ENCODE data around the gene PLCB1.

The PLCB1 gene

DNA sequence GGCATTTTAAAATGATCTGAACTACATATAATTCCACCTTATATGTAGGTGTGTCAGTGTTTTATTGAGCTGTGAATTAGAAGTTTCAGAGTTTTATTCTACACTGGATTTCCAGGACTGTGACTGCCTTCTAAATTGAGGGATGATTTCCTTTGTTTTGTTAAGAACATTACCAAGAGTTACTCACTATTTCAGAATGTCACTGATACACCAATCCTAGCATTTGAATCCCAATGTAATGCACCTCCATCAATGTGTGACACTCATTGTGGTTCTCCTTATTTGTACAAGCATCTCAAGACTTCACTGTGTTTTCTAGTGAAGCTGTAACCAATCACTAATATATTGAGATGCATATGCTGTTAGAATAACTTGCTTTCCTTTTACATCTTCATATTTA lies 86.8 kb downstream of the PLCB1 start:
- no peak overlapping the region for H4K8ac ChIP-seq (ENCODE audit: low read depth, low read length)
- no peak for DNase-seq
- no peak overlapping the region for H3K4ac ChIP-seq (ENCODE audit: low read depth, low read length)
- H3K27ac ChIP-seq (ENCODE audit: low read depth, low read length) = no peak overlapping the region
- no peak overlapping the region for H4K91ac ChIP-seq (ENCODE audit: low read depth, low read length)
- no peak overlapping the region for H3K18ac ChIP-seq (ENCODE audit: low read length)
- no peaks in the 10 kb centered on the region for H3K9me3 ChIP-seq (ENCODE audit: insufficient read depth, low read depth, low read length)
- H2BK120ac ChIP-seq (ENCODE audit: insufficient read depth, low read length, poor library complexity) = no peak overlapping the region
- H3K4me1 ChIP-seq (ENCODE audit: control insufficient read depth in 1 of 2, insufficient read depth in 2 of 2, low read length in 2 of 2) = no peaks in the 10 kb centered on the region
- H3K36me3 ChIP-seq (ENCODE audit: control insufficient read depth in 1 of 2, insufficient read depth in 2 of 2, low read length in 2 of 2) = no peaks in the 10 kb centered on the region
- H3K4me3 ChIP-seq (ENCODE audit: low read depth, low read length) = no peak overlapping the region
- H4K12ac ChIP-seq (ENCODE audit: low read depth, low read length) = no peak overlapping the region
- no peak overlapping the region for H2AFZ ChIP-seq (ENCODE audit: insufficient read depth, low read length, poor library complexity)
- H3K27me3 ChIP-seq (ENCODE audit: insufficient read depth, low read length) = no peaks in the 10 kb centered on the region
- no peak overlapping the region for H3K9ac ChIP-seq (ENCODE audit: low read length)
- H3K4me2 ChIP-seq (ENCODE audit: low read length) = no peak overlapping the region
- no peak overlapping the region for H2BK5ac ChIP-seq (ENCODE audit: low read depth, low read length, poor library complexity)
- no peak overlapping the region for H3K14ac ChIP-seq (ENCODE audit: low read length)
- H2BK12ac ChIP-seq (ENCODE audit: low read length) = no peak overlapping the region
- H3K79me2 ChIP-seq (ENCODE audit: control insufficient read depth, insufficient read depth, low read length, poor library complexity) = no peaks in the 10 kb centered on the region
- H2AK5ac ChIP-seq (ENCODE audit: low read length) = no peak overlapping the region
- no peak overlapping the region for H3K23ac ChIP-seq (ENCODE audit: low read length)
- no peaks in the 10 kb centered on the region for H3K79me1 ChIP-seq (ENCODE audit: low read length)

- WGBS (ENCODE audit: extremely low coverage, insufficient coverage, insufficient read length) = no CpG with 5 or more reads among the region's 3 CpGs
- no peak overlapping the region for H3K23ac ChIP-seq (ENCODE audit: low read length)
- no peaks in the 10 kb centered on the region for H3K9me3 ChIP-seq (ENCODE audit: insufficient read depth, low read depth, low read length)
- no peak overlapping the region for H2AK5ac ChIP-seq (ENCODE audit: low read length)
- no peak overlapping the region for H4K8ac ChIP-seq (ENCODE audit: low read depth, low read length)
- no peaks in the 10 kb centered on the region for H3K79me1 ChIP-seq (ENCODE audit: low read length)
- H3K79me2 ChIP-seq (ENCODE audit: control insufficient read depth, insufficient read depth, low read length, poor library complexity) = no peaks in the 10 kb centered on the region
- no peak overlapping the region for H4K12ac ChIP-seq (ENCODE audit: low read depth, low read length)
- H4K91ac ChIP-seq (ENCODE audit: low read depth, low read length) = no peak overlapping the region
- H3K9ac ChIP-seq (ENCODE audit: low read length) = no peak overlapping the region
- H3K18ac ChIP-seq (ENCODE audit: low read length) = no peak overlapping the region
- H3K4me3 ChIP-seq (ENCODE audit: low read depth, low read length) = no peak overlapping the region
- no peaks in the 10 kb centered on the region for H3K4me1 ChIP-seq (ENCODE audit: control insufficient read depth in 1 of 2, insufficient read depth in 2 of 2, low read length in 2 of 2)
- H3K36me3 ChIP-seq (ENCODE audit: control insufficient read depth in 1 of 2, insufficient read depth in 2 of 2, low read length in 2 of 2) = no peaks in the 10 kb centered on the region
- H3K27me3 ChIP-seq (ENCODE audit: insufficient read depth, low read length) = no peaks in the 10 kb centered on the region
- H2BK12ac ChIP-seq (ENCODE audit: low read length) = no peak overlapping the region
- DNase-seq = no peak
- no peak overlapping the region for H2BK5ac ChIP-seq (ENCODE audit: low read depth, low read length, poor library complexity)
- no peak overlapping the region for H2AFZ ChIP-seq (ENCODE audit: insufficient read depth, low read length, poor library complexity)
- H3K4ac ChIP-seq (ENCODE audit: low read depth, low read length) = no peak overlapping the region
- H3K27ac ChIP-seq (ENCODE audit: low read depth, low read length) = no peak overlapping the region
- H2BK120ac ChIP-seq (ENCODE audit: insufficient read depth, low read length, poor library complexity) = no peak overlapping the region
- H3K4me2 ChIP-seq (ENCODE audit: low read length) = no peak overlapping the region
- no peak overlapping the region for H3K14ac ChIP-seq (ENCODE audit: low read length)
Measured at GRCh38 chr20:8219403-8219802, 87.3 kb downstream of the PLCB1 start.

- no peaks in the 10 kb centered on the region for H3K36me3 ChIP-seq (ENCODE audit: control insufficient read depth in 1 of 2, insufficient read depth in 2 of 2, low read length in 2 of 2)
- H4K91ac ChIP-seq (ENCODE audit: low read depth, low read length) = no peak overlapping the region
- no peak overlapping the region for H2BK12ac ChIP-seq (ENCODE audit: low read length)
- no peak overlapping the region for H3K4me2 ChIP-seq (ENCODE audit: low read length)
- H3K14ac ChIP-seq (ENCODE audit: low read length) = no peak overlapping the region
- H3K18ac ChIP-seq (ENCODE audit: low read length) = no peak overlapping the region
- H4K12ac ChIP-seq (ENCODE audit: low read depth, low read length) = no peak overlapping the region
- no peak overlapping the region for H2BK120ac ChIP-seq (ENCODE audit: insufficient read depth, low read length, poor library complexity)
- no peak overlapping the region for H2AFZ ChIP-seq (ENCODE audit: insufficient read depth, low read length, poor library complexity)
- H3K4ac ChIP-seq (ENCODE audit: low read depth, low read length) = no peak overlapping the region
- no peak overlapping the region for H2AK5ac ChIP-seq (ENCODE audit: low read length)
- no peak for DNase-seq
- H3K27me3 ChIP-seq (ENCODE audit: insufficient read depth, low read length) = no peaks in the 10 kb centered on the region
- no peaks in the 10 kb centered on the region for H3K79me1 ChIP-seq (ENCODE audit: low read length)
- no peak overlapping the region for H4K8ac ChIP-seq (ENCODE audit: low read depth, low read length)
- no peaks in the 10 kb centered on the region for H3K79me2 ChIP-seq (ENCODE audit: control insufficient read depth, insufficient read depth, low read length, poor library complexity)
- H3K9ac ChIP-seq (ENCODE audit: low read length) = no peak overlapping the region
- no peaks in the 10 kb centered on the region for H3K9me3 ChIP-seq (ENCODE audit: insufficient read depth, low read depth, low read length)
- no peaks in the 10 kb centered on the region for H3K4me1 ChIP-seq (ENCODE audit: control insufficient read depth in 1 of 2, insufficient read depth in 2 of 2, low read length in 2 of 2)
- H2BK5ac ChIP-seq (ENCODE audit: low read depth, low read length, poor library complexity) = no peak overlapping the region
- H3K4me3 ChIP-seq (ENCODE audit: low read depth, low read length) = no peak overlapping the region
- no CpG with 5 or more reads among the region's 1 CpG for WGBS (ENCODE audit: extremely low coverage, insufficient coverage, insufficient read length)
- H3K27ac ChIP-seq (ENCODE audit: low read depth, low read length) = no peak overlapping the region
- no peak overlapping the region for H3K23ac ChIP-seq (ENCODE audit: low read length)
Measured at GRCh38 chr20:8220716-8221115, 88.7 kb downstream of the PLCB1 start.

DNA sequence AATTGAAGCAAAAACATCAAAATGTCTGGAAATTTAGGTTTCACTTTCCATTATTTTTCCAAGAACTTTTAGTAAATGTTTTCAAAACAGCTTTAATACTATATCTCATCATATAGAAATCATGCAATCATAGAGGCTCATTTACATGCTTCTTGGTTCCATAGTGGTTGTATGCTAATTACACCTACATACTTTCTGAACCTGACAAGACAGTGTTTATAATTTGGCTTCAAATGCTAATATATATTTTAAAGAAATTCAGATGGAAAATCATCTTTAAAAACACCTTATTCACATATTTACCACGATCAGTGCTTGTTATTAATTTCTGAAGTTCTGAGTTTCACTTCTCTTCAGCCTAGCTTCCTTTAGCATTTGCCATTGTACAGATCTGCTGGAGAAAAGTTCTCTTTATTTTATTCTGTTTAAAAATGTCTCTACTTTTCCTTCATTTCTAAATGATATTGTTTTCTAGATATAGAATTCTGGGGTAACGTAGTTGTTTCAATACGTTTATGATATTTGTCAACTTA lies 89.9 kb downstream of the PLCB1 start:
- Histone ChIP-seq H2AFZ (ENCODE audit: insufficient read depth, low read length, poor library complexity) (no peak overlapping the region), H4K12ac (ENCODE audit: low read depth, low read length) (no peak overlapping the region), H3K23ac (ENCODE audit: low read length) (no peak overlapping the region), H3K4ac (ENCODE audit: low read depth, low read length) (no peak overlapping the region), H3K79me1 (ENCODE audit: low read length) (no peaks in the 10 kb centered on the region), H3K9ac (ENCODE audit: low read length) (no peak overlapping the region), H2BK120ac (ENCODE audit: insufficient read depth, low read length, poor library complexity) (no peak overlapping the region), H4K8ac (ENCODE audit: low read depth, low read length) (no peak overlapping the region), H3K18ac (ENCODE audit: low read length) (no peak overlapping the region), H3K36me3 (ENCODE audit: control insufficient read depth in 1 of 2, insufficient read depth in 2 of 2, low read length in 2 of 2) (no peaks in the 10 kb centered on the region), H2AK5ac (ENCODE audit: low read length) (no peak overlapping the region), H3K79me2 (ENCODE audit: control insufficient read depth, insufficient read depth, low read length, poor library complexity) (no peaks in the 10 kb centered on the region), H3K4me1 (ENCODE audit: control insufficient read depth in 1 of 2, insufficient read depth in 2 of 2, low read length in 2 of 2) (no peaks in the 10 kb centered on the region), H3K27me3 (ENCODE audit: insufficient read depth, low read length) (no peaks in the 10 kb centered on the region), H3K14ac (ENCODE audit: low read length) (no peak overlapping the region), H2BK5ac (ENCODE audit: low read depth, low read length, poor library complexity) (no peak overlapping the region), H4K91ac (ENCODE audit: low read depth, low read length) (no peak overlapping the region), H3K4me3 (ENCODE audit: low read depth, low read length) (no peak overlapping the region), H3K4me2 (ENCODE audit: low read length) (no peak overlapping the region), H3K9me3 (ENCODE audit: insufficient read depth, low read depth, low read length) (no peaks in the 10 kb centered on the region), H2BK12ac (ENCODE audit: low read length) (no peak overlapping the region), H3K27ac (ENCODE audit: low read depth, low read length) (no peak overlapping the region)
- no CpG with 5 or more reads among the region's 3 CpGs for WGBS (ENCODE audit: extremely low coverage, insufficient coverage, insufficient read length)
- DNase-seq = no peak

All from trophoblast cell (in vitro differentiated cells and primary cell).